ENCODE results near the gene CCSAP.

DNA sequence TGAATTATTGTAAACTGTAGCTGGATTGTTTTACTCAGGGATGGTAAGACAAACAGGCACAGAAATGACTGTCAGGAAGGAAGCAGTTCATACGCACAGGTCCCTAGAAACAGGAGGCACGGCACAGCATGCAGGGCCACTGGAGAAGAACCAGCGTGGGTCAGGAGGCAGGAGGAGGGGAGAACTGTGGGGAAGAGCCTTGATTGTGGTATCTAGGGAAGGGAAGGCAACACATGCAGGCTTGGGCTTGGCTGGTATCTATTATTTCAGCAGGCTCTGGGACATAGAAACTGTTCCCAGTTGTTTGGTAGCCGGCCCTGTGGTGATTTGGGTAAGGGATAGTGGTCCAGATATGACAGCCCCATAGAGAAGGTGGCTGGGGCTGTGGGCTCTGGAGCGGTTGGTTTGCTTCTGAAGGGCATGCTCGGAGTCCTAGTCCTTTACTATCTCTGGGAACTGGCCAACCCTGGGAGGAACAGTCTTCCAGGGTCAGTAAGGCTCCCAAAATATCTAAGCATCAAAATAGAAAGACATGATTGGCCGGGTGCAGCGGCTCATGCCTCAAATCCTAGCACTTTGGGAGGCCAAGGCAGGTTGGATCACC is 43.1 kb upstream of the CCSAP start:
- TF ChIP-seq, protein P1, sequence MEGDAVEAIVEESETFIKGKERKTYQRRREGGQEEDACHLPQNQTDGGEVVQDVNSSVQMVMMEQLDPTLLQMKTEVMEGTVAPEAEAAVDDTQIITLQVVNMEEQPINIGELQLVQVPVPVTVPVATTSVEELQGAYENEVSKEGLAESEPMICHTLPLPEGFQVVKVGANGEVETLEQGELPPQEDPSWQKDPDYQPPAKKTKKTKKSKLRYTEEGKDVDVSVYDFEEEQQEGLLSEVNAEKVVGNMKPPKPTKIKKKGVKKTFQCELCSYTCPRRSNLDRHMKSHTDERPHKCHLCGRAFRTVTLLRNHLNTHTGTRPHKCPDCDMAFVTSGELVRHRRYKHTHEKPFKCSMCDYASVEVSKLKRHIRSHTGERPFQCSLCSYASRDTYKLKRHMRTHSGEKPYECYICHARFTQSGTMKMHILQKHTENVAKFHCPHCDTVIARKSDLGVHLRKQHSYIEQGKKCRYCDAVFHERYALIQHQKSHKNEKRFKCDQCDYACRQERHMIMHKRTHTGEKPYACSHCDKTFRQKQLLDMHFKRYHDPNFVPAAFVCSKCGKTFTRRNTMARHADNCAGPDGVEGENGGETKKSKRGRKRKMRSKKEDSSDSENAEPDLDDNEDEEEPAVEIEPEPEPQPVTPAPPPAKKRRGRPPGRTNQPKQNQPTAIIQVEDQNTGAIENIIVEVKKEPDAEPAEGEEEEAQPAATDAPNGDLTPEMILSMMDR (IDR thresholded peaks at IDR 0.05; ENCODE audit: low read depth, low read length, poor library complexity, severe bottlenecking): no peak
- TF ChIP-seq EZH2phosphoT487 (IDR thresholded peaks at IDR 0.05; ENCODE audit: borderline replicate concordance, low read length): no peak
